ENCODE results near the gene NPHP1. TPM values are rescaled to one million over a fixed set of nuclear protein-coding genes. Genes with fewer than 3 reads are reported as not detected.
A peak's percentile ranks its signal among the peaks of the same experiment; 100 is the strongest.

The NPHP1 gene
- total and polyA plus RNA-seq, 2 of the 4 experiments (the other 2 are of a cell fraction), result 1.8 to 2.5 TPM

GRCh38 chr2:110157153-110157793 is 47.5 kb downstream of the NPHP1 start:
- ChIA-PET CTCF (interaction anchor here (0.6 to 0.9 kb wide), 3 partner anchors 10 to 21 kb away, joined by 3 to 4 read pairs (median 3); no protein-coding TSS in a partner anchor), POLR2A (ENCODE audit: unreplicated experiment) (interaction anchor here (0.6 kb wide), 1 partner anchor 15 kb away, joined by 3 read pairs; no protein-coding TSS in a partner anchor)
- Histone ChIP-seq H3K79me1 (ENCODE audit: low read depth in 1 of 2, low read length in 2 of 2) (no peaks in the 10 kb centered on the region), H3K4me3 (ENCODE audit: insufficient read depth, low read depth, low read length) (no peak overlapping the region), H4K91ac (ENCODE audit: insufficient read depth, low read depth, low read length) (no peak overlapping the region), H2AK9ac (replicated peaks; ENCODE audit: low read depth, low read length, poor library complexity) (no peak overlapping the region), H2AK5ac (ENCODE audit: low read depth, low read length) (no peak overlapping the region), H2BK120ac (ENCODE audit: low read depth, low read length) (no peak overlapping the region), H2BK15ac (ENCODE audit: low read depth, low read length) (no peak overlapping the region), H4K5ac (ENCODE audit: low read depth, low read length) (no peak overlapping the region), H4K8ac (ENCODE audit: low read depth in 2 of 2, low read length in 2 of 2) (no peak overlapping the region), H4K20me1 (ENCODE audit: insufficient read depth, low read length) (no peaks in the 10 kb centered on the region), H3K4ac (ENCODE audit: low read depth, low read length) (no peak overlapping the region), H3K4me1 (ENCODE audit: control insufficient read depth, insufficient read depth, low read length) (no peaks in the 10 kb centered on the region), H3K18ac (ENCODE audit: low read depth, low read length) (no peak overlapping the region), H2BK5ac (ENCODE audit: low read depth, low read length, poor library complexity, severe bottlenecking) (no peak overlapping the region), H3K14ac (replicated peaks; ENCODE audit: low read depth, low read length) (no peak overlapping the region), H3K9ac (ENCODE audit: low read depth, low read length) (peak overlapping the region; percentile 24; the same call in 1 of the 2 replicates), H3K23ac (ENCODE audit: low read depth, low read length) (no peak overlapping the region), H3K9me1 (ENCODE audit: insufficient read depth, low read length) (no peaks in the 10 kb centered on the region), H3K9me3 (ENCODE audit: control insufficient read depth, insufficient read depth, low read length) (peaks cover 3% of the 10 kb centered on the region), H2BK20ac (ENCODE audit: low read depth, low read length) (no peak overlapping the region; the same call in 1 of the 2 replicates), H3K27ac (ENCODE audit: insufficient read depth, low read length) (no peak overlapping the region), H3K56ac (ENCODE audit: extremely low read depth, insufficient read depth, low read length) (no peak overlapping the region), H2AFZ (replicated peaks; ENCODE audit: low read length, poor library complexity) (peak overlapping the region; percentile 84), H3K36me3 (ENCODE audit: control insufficient read depth, insufficient read depth, low read length) (no peaks in the 10 kb centered on the region), H3K27me3 (ENCODE audit: control insufficient read depth, insufficient read depth, low read length) (no peaks in the 10 kb centered on the region), H3K4me2 (ENCODE audit: low read depth, low read length) (no peak overlapping the region)
- BruUV-seq (replicated peaks), result no TSS peak
- 39% methylated on average over 3 of the region's 4 CpGs; no CpG with 5 or more reads in 1 of the 2 experiments for WGBS, 2 experiments (ENCODE audit: extremely low coverage in 2 of 2, insufficient read length in 1 of 2)
- DNase-seq (peak; percentile 77), ATAC-seq (ENCODE audit: low read depth) (peak; percentile 94)
- dilution Hi-C loops (cut with HindIII; ENCODE audit: low sequenced_read_pairs, unreplicated experiment) (no loop called here), in situ Hi-C loops (cut with MboI; ENCODE audit: low sequenced_read_pairs) (no loop called here), intact Hi-C loops (cut with micrococcal nuclease) (no loop called here)
- TF ChIP-seq SMC3 (IDR thresholded peaks at IDR 0.05; ENCODE audit: low read depth, low read length), result peak; percentile 76
- TF ChIP-seq USF2 (IDR thresholded peaks at IDR 0.05; ENCODE audit: low read depth, low read length), result no peak
- no peak for TF ChIP-seq MXI1 (IDR thresholded peaks at IDR 0.05; ENCODE audit: borderline replicate concordance, low read depth, low read length)
- peak; percentile 91 for TF ChIP-seq CTCF (conservative IDR thresholded peaks at IDR 0.05; ENCODE audit: low read depth, low read length)
- TF ChIP-seq RCOR1 (IDR thresholded peaks at IDR 0.05; ENCODE audit: insufficient replicate concordance, low read length), result no peak
- TF ChIP-seq MAFK (IDR thresholded peaks at IDR 0.05; ENCODE audit: low read depth, low read length), result no peak
- TF ChIP-seq CEBPB (IDR thresholded peaks at IDR 0.05; ENCODE audit: low read depth, low read length), result no peak
- no peak for TF ChIP-seq RFX5 (IDR thresholded peaks at IDR 0.05; ENCODE audit: low read depth, low read length)
- TF ChIP-seq CHD1 (IDR thresholded peaks at IDR 0.05; ENCODE audit: low read depth, low read length), result no peak
- peak; percentile 92 for TF ChIP-seq RAD21 (IDR thresholded peaks at IDR 0.05; ENCODE audit: low read length)
- TF ChIP-seq MAZ (IDR thresholded peaks at IDR 0.05; ENCODE audit: borderline replicate concordance, low read depth, low read length), result no peak
- TF ChIP-seq BHLHE40 (IDR thresholded peaks at IDR 0.05; ENCODE audit: low read depth, low read length), result no peak
